Smooth muscle cell (in vitro differentiated cells): ENCODE data around the gene H6PD. TPM values are rescaled to one million over a fixed set of nuclear protein-coding genes. Genes with fewer than 3 reads are reported as not detected.

Experiments
- DNase-seq: peaks from one replicate; lab custom pipeline; 2025; ENCODE audit not compliant: unreplicated experiment; lab: John Stamatoyannopoulos, UW
- H2AFZ ChIP-seq: fragments of 200-600 bp; sonication (generic); 2 replicates; pipeline ENCODE4 v1.6.0; 2016; ENCODE audit warnings: antibody characterized with exemption, low read depth, mild to moderate bottlenecking
- H3F3A ChIP-seq: fragments of 200-600 bp; sonication (generic); 2 replicates; pipeline ENCODE4 v1.6.0; 2017; ENCODE audit warnings: antibody characterized with exemption, low read depth
- H3K27ac ChIP-seq: fragments of 200-600 bp; sonication (generic); 2 replicates; pipeline ENCODE4 v1.5.1; 2016; ENCODE audit warnings: low read depth, mild to moderate bottlenecking
- H3K27me3 ChIP-seq: fragments of 200-600 bp; sonication (generic); 2 replicates; pipeline ENCODE4 v1.6.1; 2016; ENCODE audit warnings: low read depth, mild to moderate bottlenecking
- H3K36me3 ChIP-seq: fragments of 200-600 bp; sonication (generic); 2 replicates; pipeline ENCODE4 v1.5.1; 2016; ENCODE audit warnings: low read depth
- H3K4me1 ChIP-seq: fragments of 200-600 bp; sonication (generic); 2 replicates; pipeline ENCODE4 v1.5.1; 2016; ENCODE audit warnings: low read depth
- H3K4me2 ChIP-seq: fragments of 200-600 bp; sonication (generic); 2 replicates; pipeline ENCODE4 v1.6.0; 2016; ENCODE audit warnings: mild to moderate bottlenecking
- H3K4me3 ChIP-seq: fragments of 200-600 bp; sonication (generic); 2 replicates; pipeline ENCODE4 v1.5.1; 2016; ENCODE audit warnings: mild to moderate bottlenecking
- H3K79me2 ChIP-seq: fragments of 200-600 bp; sonication (generic); 2 replicates; pipeline ENCODE4 v1.6.0; 2016; ENCODE audit warnings: low read depth, mild to moderate bottlenecking
- H3K9ac ChIP-seq: fragments of 200-600 bp; sonication (generic); 2 replicates; pipeline ENCODE4 v1.6.0; 2016; ENCODE audit warnings: low read depth
- H3K9me3 ChIP-seq: fragments of 200-600 bp; sonication (generic); replicated peaks from 2 replicates; pipeline ENCODE4 v1.5.1; 2016; ENCODE audit warnings: low read depth
- H4K20me1 ChIP-seq: fragments of 200-600 bp; sonication (generic); 2 replicates; pipeline ENCODE4 v1.6.0; 2016; ENCODE audit warnings: low read depth
- CTCF ChIP-seq: fragments of 200-600 bp; sonication (generic); IDR thresholded peaks from 2 replicates; pipeline ENCODE4 v1.5.1; 2017; ENCODE audit warnings: borderline replicate concordance, mild to moderate bottlenecking, antibody characterized with exemption; ENCODE audit not compliant: insufficient read depth, poor library complexity, severe bottlenecking
- WGBS: methylation state at CpG from one replicate; pipeline ENCODE4 v1.1.7; 2016; ENCODE audit warnings: low lambda C conversion rate; 5-methylcytosine and 5-hydroxymethylcytosine counted together
- polyA plus RNA-seq: library from polyadenylated mRNA; unstranded; fragments of >200 nt; fragmentation: Nextera tagmentation; extraction: Ambion mirVana; gene quantifications from 2 replicates; pipeline ENCODE4 v1.2.1, GENCODE V29; 2016
- total RNA-seq: library from RNA; depleted of rRNA; stranded (reverse); fragments of >200 nt; gene quantifications from 2 replicates; pipeline ENCODE4 v1.2.3, GENCODE V29; 2014

The H6PD gene
- total and polyA plus RNA-seq, 2 experiments from 2014 or later: 15.1 to 15.3 TPM

GRCh38 chr1:9257851-9258250 is 23.3 kb downstream of the H6PD start:
- Histone ChIP-seq H3K4me2 (no peak overlapping the region), H3K27ac (no peak overlapping the region), H4K20me1 (peaks cover 22% of the 10 kb centered on the region), H3K9me3 (no peaks in the 10 kb centered on the region), H3K4me3 (no peak overlapping the region), H3F3A (no peaks in the 10 kb centered on the region), H2AFZ (no peak overlapping the region), H3K4me1 (peaks cover 14% of the 10 kb centered on the region), H3K79me2 (peaks cover 21% of the 10 kb centered on the region), H3K9ac (no peak overlapping the region), H3K36me3 (no peaks in the 10 kb centered on the region), H3K27me3 (no peaks in the 10 kb centered on the region)
- TF ChIP-seq CTCF: no peak
- WGBS: 97% methylated on average over 22 of the region's 22 CpGs
- no peak for DNase-seq

- Histone ChIP-seq H3K9ac (no peak overlapping the region), H3K4me2 (no peak overlapping the region), H3K4me1 (peaks cover 9% of the 10 kb centered on the region), H3K27ac (no peak overlapping the region), H3K4me3 (no peak overlapping the region), H3K27me3 (no peaks in the 10 kb centered on the region), H3F3A (no peaks in the 10 kb centered on the region), H3K79me2 (peaks cover 21% of the 10 kb centered on the region), H3K9me3 (no peaks in the 10 kb centered on the region), H4K20me1 (peaks cover 21% of the 10 kb centered on the region), H3K36me3 (no peaks in the 10 kb centered on the region), H2AFZ (no peak overlapping the region)
- no peak for TF ChIP-seq CTCF
- 96% methylated on average over 9 of the region's 9 CpGs for WGBS
- DNase-seq: no peak
Measured at GRCh38 chr1:9258629-9259028, 24.1 kb downstream of the H6PD start.

GRCh38 chr1:9260059-9260766 is 25.6 kb downstream of the H6PD start:
- TF ChIP-seq CTCF: no peak
- Histone ChIP-seq H3K4me1 (no peaks in the 10 kb centered on the region), H3K27me3 (no peaks in the 10 kb centered on the region), H3K9ac (no peak overlapping the region), H4K20me1 (peaks cover 17% of the 10 kb centered on the region), H3K4me2 (no peak overlapping the region), H3K4me3 (no peak overlapping the region), H3K9me3 (no peaks in the 10 kb centered on the region), H2AFZ (no peak overlapping the region), H3F3A (no peaks in the 10 kb centered on the region), H3K79me2 (peaks cover 21% of the 10 kb centered on the region), H3K36me3 (no peaks in the 10 kb centered on the region), H3K27ac (no peak overlapping the region)
- WGBS: 95% methylated on average over 19 of the region's 20 CpGs
- no peak for DNase-seq

GRCh38 chr1:9261496-9261895 is 26.9 kb downstream of the H6PD start:
- Histone ChIP-seq H3K9ac (no peak overlapping the region), H3K27me3 (no peaks in the 10 kb centered on the region), H3K4me1 (no peaks in the 10 kb centered on the region), H2AFZ (no peak overlapping the region), H3K27ac (no peak overlapping the region), H3K4me2 (no peak overlapping the region), H3K9me3 (no peaks in the 10 kb centered on the region), H3F3A (no peaks in the 10 kb centered on the region), H3K36me3 (no peaks in the 10 kb centered on the region), H3K4me3 (no peak overlapping the region), H3K79me2 (peaks cover 21% of the 10 kb centered on the region), H4K20me1 (peaks cover 17% of the 10 kb centered on the region)
- no peak for TF ChIP-seq CTCF
- 93% methylated on average over 8 of the region's 8 CpGs for WGBS
- no peak for DNase-seq
